ENCODE results near the gene XPNPEP3. TPM values are rescaled to one million over a fixed set of nuclear protein-coding genes. Genes with fewer than 3 reads are reported as not detected.

XPNPEP3 gene
- polyA plus RNA-seq, 1 of the 3 experiments (the other 2 are of a cell fraction) = 8.6 TPM

DNA sequence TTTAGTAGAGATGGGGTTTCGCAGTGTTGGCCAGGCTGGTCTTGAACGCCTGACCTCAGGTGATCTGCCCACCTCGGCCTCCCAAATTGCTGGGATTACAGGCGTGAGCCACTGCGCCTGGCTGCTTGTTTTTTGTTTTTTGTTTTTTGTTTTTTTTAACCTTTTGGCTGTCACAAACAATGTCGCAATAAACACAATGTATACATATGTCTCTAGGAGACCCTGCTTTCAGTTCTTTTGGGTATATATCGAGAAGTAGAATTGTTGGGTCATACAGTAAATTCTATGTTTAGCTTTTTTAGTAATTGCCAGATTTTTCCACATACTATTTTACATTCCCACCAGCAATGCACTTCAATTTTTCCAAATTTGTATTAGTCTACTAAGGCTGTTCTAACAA is 122.2 kb downstream of the XPNPEP3 start:
- H3K4me1 ChIP-seq (ENCODE audit: control insufficient read depth in 1 of 2, insufficient read depth in 2 of 2, low read depth in 1 of 2, low read length in 1 of 2) = no peaks in the 10 kb centered on the region
- H3K9ac ChIP-seq = no peak overlapping the region
- H3K27me3 ChIP-seq (ENCODE audit: insufficient read depth) = no peaks in the 10 kb centered on the region
- H3K27ac ChIP-seq (ENCODE audit: low read depth in 2 of 2, low read length in 1 of 2) = no peak overlapping the region
- H3K4me2 ChIP-seq = no peak overlapping the region
- TF ChIP-seq, protein P1, sequence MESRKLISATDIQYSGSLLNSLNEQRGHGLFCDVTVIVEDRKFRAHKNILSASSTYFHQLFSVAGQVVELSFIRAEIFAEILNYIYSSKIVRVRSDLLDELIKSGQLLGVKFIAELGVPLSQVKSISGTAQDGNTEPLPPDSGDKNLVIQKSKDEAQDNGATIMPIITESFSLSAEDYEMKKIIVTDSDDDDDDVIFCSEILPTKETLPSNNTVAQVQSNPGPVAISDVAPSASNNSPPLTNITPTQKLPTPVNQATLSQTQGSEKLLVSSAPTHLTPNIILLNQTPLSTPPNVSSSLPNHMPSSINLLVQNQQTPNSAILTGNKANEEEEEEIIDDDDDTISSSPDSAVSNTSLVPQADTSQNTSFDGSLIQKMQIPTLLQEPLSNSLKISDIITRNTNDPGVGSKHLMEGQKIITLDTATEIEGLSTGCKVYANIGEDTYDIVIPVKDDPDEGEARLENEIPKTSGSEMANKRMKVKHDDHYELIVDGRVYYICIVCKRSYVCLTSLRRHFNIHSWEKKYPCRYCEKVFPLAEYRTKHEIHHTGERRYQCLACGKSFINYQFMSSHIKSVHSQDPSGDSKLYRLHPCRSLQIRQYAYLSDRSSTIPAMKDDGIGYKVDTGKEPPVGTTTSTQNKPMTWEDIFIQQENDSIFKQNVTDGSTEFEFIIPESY (IDR thresholded peaks at IDR 0.05; ENCODE audit: borderline replicate concordance, low read depth) = no peak
- TF ChIP-seq FOSL2 (IDR thresholded peaks at IDR 0.05; ENCODE audit: borderline replicate concordance, low read depth) = no peak
- TF ChIP-seq SMC3 (IDR thresholded peaks at IDR 0.05; ENCODE audit: low read depth, low read length) = no peak
- TF ChIP-seq MEF2A (IDR thresholded peaks at IDR 0.05; ENCODE audit: borderline replicate concordance, low read depth) = no peak
- TF ChIP-seq MAX (IDR thresholded peaks at IDR 0.05; ENCODE audit: low read depth) = no peak
- TF ChIP-seq EP300 (IDR thresholded peaks at IDR 0.05; ENCODE audit: borderline replicate concordance in 1 of 2, low read depth in 1 of 2, low read length in 1 of 2) = no peak
- TF ChIP-seq SIN3A (IDR thresholded peaks at IDR 0.05; ENCODE audit: borderline replicate concordance, low read depth, low read length) = no peak
- no peak for TF ChIP-seq MXI1 (IDR thresholded peaks at IDR 0.05; ENCODE audit: low read depth, low read length)
- TF ChIP-seq EZH2phosphoT487 (IDR thresholded peaks at IDR 0.05; ENCODE audit: borderline replicate concordance, low read depth) = no peak
- no peak for TF ChIP-seq FOXM1 (IDR thresholded peaks at IDR 0.05; ENCODE audit: low read depth)
- no peak for TF ChIP-seq GATA2 (CRISPR knock-in tag; IDR thresholded peaks at IDR 0.05)
- TF ChIP-seq CHD2 (IDR thresholded peaks at IDR 0.05; ENCODE audit: low read length, partially characterized antibody) = no peak
- TF ChIP-seq TEAD4 (IDR thresholded peaks at IDR 0.05; ENCODE audit: borderline replicate concordance, insufficient read depth) = no peak
- TF ChIP-seq PBX3 (IDR thresholded peaks at IDR 0.05) = no peak
- ChIA-PET CTCF (no interaction called here), POLR2A (no interaction called here)
- H3K9me2 ChIP-seq = no peaks in the 10 kb centered on the region
- no peaks in the 10 kb centered on the region for H4K20me1 ChIP-seq (ENCODE audit: insufficient read depth)
- H3K79me2 ChIP-seq (ENCODE audit: insufficient read depth) = no peaks in the 10 kb centered on the region
- H3K36me3 ChIP-seq (replicated peaks in 1 of 2; ENCODE audit: control insufficient read depth in 1 of 2, insufficient read depth in 2 of 2, low read length in 1 of 2) = no peaks in the 10 kb centered on the region
- no peak overlapping the region for H3K4me3 ChIP-seq (ENCODE audit: low read depth in 2 of 2, low read length in 1 of 2)
- WGBS (ENCODE audit: low lambda C conversion rate) = 98% methylated on average over 7 of the region's 7 CpGs
- no peaks in the 10 kb centered on the region for H3K9me3 ChIP-seq
- no peak for DNase-seq
- H3F3A ChIP-seq (replicated peaks; ENCODE audit: insufficient read depth) = no peaks in the 10 kb centered on the region
- H2AFZ ChIP-seq (ENCODE audit: low read depth) = no peak overlapping the region

DNA sequence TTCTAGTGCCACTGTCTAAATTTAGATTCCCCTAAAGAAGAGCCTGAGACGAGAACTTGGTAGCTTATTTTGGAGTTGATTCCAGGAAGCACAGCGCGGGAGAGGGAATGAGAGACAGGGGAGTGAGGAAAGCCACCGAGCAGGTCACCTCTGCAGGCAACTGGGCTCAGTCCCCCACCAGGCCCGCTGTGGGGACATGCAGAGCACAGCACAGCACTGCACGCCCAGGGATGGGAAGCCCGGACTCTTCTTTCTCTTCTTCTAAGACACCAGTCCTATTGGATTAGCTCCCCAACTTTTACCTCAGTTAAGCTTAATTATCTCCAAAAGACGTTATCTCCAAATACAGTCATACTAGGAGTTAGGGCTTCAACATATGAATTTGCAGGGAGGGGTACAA is 122.9 kb downstream of the XPNPEP3 start:
- CTCF ChIA-PET = no interaction called here
- DNase-seq = no peak
- 76% methylated on average over 8 of the region's 8 CpGs for WGBS (ENCODE audit: low lambda C conversion rate)
- no peak for TF ChIP-seq EZH2phosphoT487 (IDR thresholded peaks at IDR 0.05; ENCODE audit: borderline replicate concordance, low read depth)
- TF ChIP-seq SMC3 (IDR thresholded peaks at IDR 0.05; ENCODE audit: low read depth, low read length) = no peak
- no peak for TF ChIP-seq FOSL2 (IDR thresholded peaks at IDR 0.05; ENCODE audit: borderline replicate concordance, low read depth)
- no peak for TF ChIP-seq JUND (IDR thresholded peaks at IDR 0.05)
- no peak for TF ChIP-seq NRF1 (IDR thresholded peaks at IDR 0.05; ENCODE audit: low read depth, low read length)
- TF ChIP-seq YY1 (IDR thresholded peaks at IDR 0.05; ENCODE audit: low read depth) = no peak
- TF ChIP-seq, protein P2, sequence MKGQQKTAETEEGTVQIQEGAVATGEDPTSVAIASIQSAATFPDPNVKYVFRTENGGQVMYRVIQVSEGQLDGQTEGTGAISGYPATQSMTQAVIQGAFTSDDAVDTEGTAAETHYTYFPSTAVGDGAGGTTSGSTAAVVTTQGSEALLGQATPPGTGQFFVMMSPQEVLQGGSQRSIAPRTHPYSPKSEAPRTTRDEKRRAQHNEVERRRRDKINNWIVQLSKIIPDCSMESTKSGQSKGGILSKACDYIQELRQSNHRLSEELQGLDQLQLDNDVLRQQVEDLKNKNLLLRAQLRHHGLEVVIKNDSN (IDR thresholded peaks at IDR 0.05; ENCODE audit: borderline replicate concordance, low read depth) = no peak
- TF ChIP-seq RCOR1 (IDR thresholded peaks at IDR 0.05; ENCODE audit: low read length) = no peak
- no peak overlapping the region for H2AFZ ChIP-seq (ENCODE audit: low read depth)
- H3K9ac ChIP-seq = no peak overlapping the region
- H3K27ac ChIP-seq (ENCODE audit: low read depth in 2 of 2, low read length in 1 of 2) = no peak overlapping the region
- no peaks in the 10 kb centered on the region for H3K4me1 ChIP-seq (ENCODE audit: control insufficient read depth in 1 of 2, insufficient read depth in 2 of 2, low read depth in 1 of 2, low read length in 1 of 2)
- no peak overlapping the region for H3K4me2 ChIP-seq
- no peaks in the 10 kb centered on the region for H3K9me2 ChIP-seq
- H3F3A ChIP-seq (replicated peaks; ENCODE audit: insufficient read depth) = no peaks in the 10 kb centered on the region
- H4K20me1 ChIP-seq (ENCODE audit: insufficient read depth) = no peaks in the 10 kb centered on the region
- no peaks in the 10 kb centered on the region for H3K27me3 ChIP-seq (ENCODE audit: insufficient read depth)
- no peaks in the 10 kb centered on the region for H3K79me2 ChIP-seq (ENCODE audit: insufficient read depth)
- no peak overlapping the region for H3K4me3 ChIP-seq (ENCODE audit: low read depth in 2 of 2, low read length in 1 of 2)
- H3K9me3 ChIP-seq = no peaks in the 10 kb centered on the region
- POLR2A ChIA-PET = no interaction called here
- H3K36me3 ChIP-seq (replicated peaks in 1 of 2; ENCODE audit: control insufficient read depth in 1 of 2, insufficient read depth in 2 of 2, low read length in 1 of 2) = no peaks in the 10 kb centered on the region

Data from SK-N-SH (cell line).